ENCODE data around the gene GGTA1. TPM values are rescaled to one million over a fixed set of nuclear protein-coding genes. Genes with fewer than 3 reads are reported as not detected.

The GGTA1 gene
- not detected in 2 replicates for polyA plus RNA-seq (2011; rRNA removed)
- not detected in 2 replicates for polyA minus RNA-seq (2011; rRNA and poly(A)+ RNA removed)

- POLR2A ChIA-PET: interaction anchor here (0.6 kb wide), 1 partner anchor 345 kb away, joined by 9 read pairs; no protein-coding TSS in a partner anchor
- Histone ChIP-seq H3K36me3 (ENCODE audit: control insufficient read depth, insufficient read depth, low read length) (no peaks in the 10 kb centered on the region), H3K4me3 (ENCODE audit: low read depth, low read length) (peak within 1 kb of the TSS; percentile 31), H3K27me3 (ENCODE audit: control insufficient read depth, insufficient read depth, low read length) (peaks cover 3% of the 10 kb centered on the region; the same call in 1 of the 2 replicates)
- no peak for TF ChIP-seq CTCF (IDR thresholded peaks at IDR 0.05; ENCODE audit: insufficient read depth, low read depth, low read length)
- no peak for DNase-seq (ENCODE audit: low read depth)
- CTCF ChIA-PET: interaction anchor here (0.7 to 1.5 kb wide), 3 partner anchors 10 to 45 kb away, joined by 3 to 16 read pairs (median 5); no protein-coding TSS in a partner anchor
Measured at GRCh38 chr9:121499427-121500164, at the start of gene GGTA1. GGTA1 (minus strand) TSS chr9:121499844; CDS start chr9:121467922, 31,922 bp downstream.

- Histone ChIP-seq H3K36me3 (ENCODE audit: control insufficient read depth, insufficient read depth, low read length) (no peaks in the 10 kb centered on the region), H3K4me3 (ENCODE audit: low read depth, low read length) (no peak overlapping the region), H3K27me3 (ENCODE audit: control insufficient read depth, insufficient read depth, low read length) (peaks cover 9% of the 10 kb centered on the region)
- POLR2A ChIA-PET: no interaction called here
- DNase-seq (ENCODE audit: low read depth): no peak
- CTCF ChIA-PET: interaction anchor here (2.2 to 2.9 kb wide), 3 partner anchors 8 to 51 kb away, joined by 11 to 18 read pairs (median 12); no protein-coding TSS in a partner anchor
- no peak for TF ChIP-seq CTCF (IDR thresholded peaks at IDR 0.05; ENCODE audit: insufficient read depth, low read depth, low read length)
Measured at GRCh38 chr9:121548666-121549065, 49.0 kb upstream of the GGTA1 start.

GRCh38 chr9:121545875-121546423 lies 46.3 kb upstream of the GGTA1 start:
- Histone ChIP-seq H3K4me3 (ENCODE audit: low read depth, low read length) (no peak overlapping the region), H3K27me3 (ENCODE audit: control insufficient read depth, insufficient read depth, low read length) (peaks cover 6% of the 10 kb centered on the region), H3K36me3 (ENCODE audit: control insufficient read depth, insufficient read depth, low read length) (no peaks in the 10 kb centered on the region)
- TF ChIP-seq CTCF (IDR thresholded peaks at IDR 0.05; ENCODE audit: insufficient read depth, low read depth, low read length): peak; percentile 97
- peak; percentile 52 for DNase-seq (ENCODE audit: low read depth)
- POLR2A ChIA-PET: interaction anchor here (0.6 kb wide), 2 partner anchors 11 to 151 kb away, joined by 5 to 7 read pairs; no protein-coding TSS in a partner anchor
- CTCF ChIA-PET: interaction anchor here (0.5 to 4.2 kb wide), 54 partner anchors 8 to 930 kb away, joined by 3 to 55 read pairs (median 5); no protein-coding TSS in a partner anchor

GRCh38 chr9:121545150-121545874 lies 45.7 kb upstream of the GGTA1 start:
- Histone ChIP-seq H3K27me3 (ENCODE audit: control insufficient read depth, insufficient read depth, low read length) (peaks cover 6% of the 10 kb centered on the region; the same call in 1 of the 2 replicates), H3K36me3 (ENCODE audit: control insufficient read depth, insufficient read depth, low read length) (no peaks in the 10 kb centered on the region), H3K4me3 (ENCODE audit: low read depth, low read length) (no peak overlapping the region)
- DNase-seq (ENCODE audit: low read depth): no peak
- ChIA-PET POLR2A (interaction anchor here (0.6 kb wide), 2 partner anchors 11 to 152 kb away, joined by 5 to 7 read pairs; no protein-coding TSS in a partner anchor), CTCF (interaction anchor here (0.5 to 4.2 kb wide), 46 partner anchors 8 to 931 kb away, joined by 3 to 55 read pairs (median 6); no protein-coding TSS in a partner anchor)
- no peak for TF ChIP-seq CTCF (IDR thresholded peaks at IDR 0.05; ENCODE audit: insufficient read depth, low read depth, low read length)

Measured in BJ (cell line).